ENCODE measurements around the gene GRIK4.

GRCh38 chr11:120877746-120878365, 366.3 kb downstream of the GRIK4 start:
- TF ChIP-seq, protein P1, sequence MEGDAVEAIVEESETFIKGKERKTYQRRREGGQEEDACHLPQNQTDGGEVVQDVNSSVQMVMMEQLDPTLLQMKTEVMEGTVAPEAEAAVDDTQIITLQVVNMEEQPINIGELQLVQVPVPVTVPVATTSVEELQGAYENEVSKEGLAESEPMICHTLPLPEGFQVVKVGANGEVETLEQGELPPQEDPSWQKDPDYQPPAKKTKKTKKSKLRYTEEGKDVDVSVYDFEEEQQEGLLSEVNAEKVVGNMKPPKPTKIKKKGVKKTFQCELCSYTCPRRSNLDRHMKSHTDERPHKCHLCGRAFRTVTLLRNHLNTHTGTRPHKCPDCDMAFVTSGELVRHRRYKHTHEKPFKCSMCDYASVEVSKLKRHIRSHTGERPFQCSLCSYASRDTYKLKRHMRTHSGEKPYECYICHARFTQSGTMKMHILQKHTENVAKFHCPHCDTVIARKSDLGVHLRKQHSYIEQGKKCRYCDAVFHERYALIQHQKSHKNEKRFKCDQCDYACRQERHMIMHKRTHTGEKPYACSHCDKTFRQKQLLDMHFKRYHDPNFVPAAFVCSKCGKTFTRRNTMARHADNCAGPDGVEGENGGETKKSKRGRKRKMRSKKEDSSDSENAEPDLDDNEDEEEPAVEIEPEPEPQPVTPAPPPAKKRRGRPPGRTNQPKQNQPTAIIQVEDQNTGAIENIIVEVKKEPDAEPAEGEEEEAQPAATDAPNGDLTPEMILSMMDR (IDR thresholded peaks at IDR 0.05) = no peak
- no peak for TF ChIP-seq POLR2A (IDR thresholded peaks at IDR 0.05)
